Activated naive CD8-positive, alpha-beta T cell treated with anti-CD3 and anti-CD28 coated beads for 36 hours (primary cell): ENCODE measurements around the gene PRR33. TPM values are rescaled to one million over a fixed set of nuclear protein-coding genes. Genes with fewer than 3 reads are reported as not detected.
"Not testable (repeated sequence)": the region's sequence is repeated elsewhere in the genome, so short reads cannot be mapped to it uniquely, and the experiment has no call there.

Source experiments
- DNase-seq: peaks from one replicate; pipeline ENCODE4 v3.0.0; 2021
- H3K27ac Mint-ChIP-seq: one replicate; pipeline ENCODE4 v1.8.0; 2022; ENCODE audit warnings: mild to moderate bottlenecking, moderate library complexity, mixed read lengths
- H3K27me3 Mint-ChIP-seq: one replicate; pipeline ENCODE4 v1.8.0; 2022; ENCODE audit warnings: mild to moderate bottlenecking, mixed read lengths
- H3K36me3 Mint-ChIP-seq: one replicate; pipeline ENCODE4 v1.8.0; 2021; ENCODE audit warnings: mild to moderate bottlenecking, mixed read lengths
- H3K4me1 Mint-ChIP-seq: one replicate; pipeline ENCODE4 v1.8.0; 2021; ENCODE audit warnings: mixed read lengths
- H3K4me3 Mint-ChIP-seq: one replicate; pipeline ENCODE4 v1.8.0; 2022; ENCODE audit warnings: mild to moderate bottlenecking, moderate library complexity, mixed read lengths
- H3K9me3 Mint-ChIP-seq: one replicate; pipeline ENCODE4 v1.8.0; 2022; ENCODE audit warnings: mixed read lengths
- total RNA-seq, 2 experiments: library from RNA; stranded (reverse); gene quantifications; one replicate each; pipeline ENCODE4 v1.2.3, GENCODE V29; 2021

Gene PRR33
- under 1 TPM; 0.20 to 0.31 TPM for total RNA-seq

GRCh38 chr11:1891831-1892115 lies at the start of gene PRR33:
Gene PRR33 (minus strand): TSS chr11:1891895. CDS start chr11:1890584, 1,311 bp downstream.
- H3K9me3 Mint-ChIP-seq: no peaks in the 10 kb centered on the region
- H3K27me3 Mint-ChIP-seq: peaks cover 2% of the 10 kb centered on the region
- H3K36me3 Mint-ChIP-seq: peaks cover 21% of the 10 kb centered on the region
- DNase-seq: no peak
- peak within 1 kb of the TSS; percentile 81 for H3K4me3 Mint-ChIP-seq
- H3K4me1 Mint-ChIP-seq: peaks cover 22% of the 10 kb centered on the region
- H3K27ac Mint-ChIP-seq: peak within 1 kb of the TSS; percentile 82

- H3K36me3 Mint-ChIP-seq, H3K27me3 Mint-ChIP-seq, H3K27ac Mint-ChIP-seq, DNase-seq, H3K4me1 Mint-ChIP-seq, H3K9me3 Mint-ChIP-seq, H3K4me3 Mint-ChIP-seq: not testable (repeated sequence)
These were observed 48.1 kb upstream of the PRR33 start for GRCh38 chr11:1939788-1940187.

GRCh38 chr11:1939006-1939625 lies 47.4 kb upstream of the PRR33 start:
- H3K4me3 Mint-ChIP-seq: no peak overlapping the region
- peaks cover 5% of the 10 kb centered on the region for H3K4me1 Mint-ChIP-seq
- peak; percentile 41 for DNase-seq
- H3K36me3 Mint-ChIP-seq: no peaks in the 10 kb centered on the region
- H3K27me3 Mint-ChIP-seq: no peaks in the 10 kb centered on the region
- no peaks in the 10 kb centered on the region for H3K9me3 Mint-ChIP-seq
- no peak overlapping the region for H3K27ac Mint-ChIP-seq

GRCh38 chr11:1938343-1939005 lies 46.8 kb upstream of the PRR33 start:
- no peak for DNase-seq
- Mint-ChIP-seq H3K4me3 (no peak overlapping the region), H3K4me1 (peaks cover 5% of the 10 kb centered on the region)

GRCh38 chr11:1937616-1938342 lies 46.1 kb upstream of the PRR33 start:
- Mint-ChIP-seq H3K4me3 (no peak overlapping the region), H3K27me3 (no peaks in the 10 kb centered on the region), H3K27ac (no peak overlapping the region), H3K4me1 (peaks cover 5% of the 10 kb centered on the region), H3K36me3 (no peaks in the 10 kb centered on the region), H3K9me3 (no peaks in the 10 kb centered on the region)
- DNase-seq: no peak

More at GRCh38 chr11:1938343-1939005, 46.8 kb upstream of the PRR33 start:
- Mint-ChIP-seq H3K9me3 (no peaks in the 10 kb centered on the region), H3K27me3 (no peaks in the 10 kb centered on the region), H3K36me3 (no peaks in the 10 kb centered on the region), H3K27ac (no peak overlapping the region)

GRCh38 chr11:1936781-1937615 lies 45.3 kb upstream of the PRR33 start:
- peaks cover 5% of the 10 kb centered on the region for H3K4me1 Mint-ChIP-seq
- no peaks in the 10 kb centered on the region for H3K36me3 Mint-ChIP-seq
- H3K27ac Mint-ChIP-seq: no peak overlapping the region
- no peak for DNase-seq
- H3K9me3 Mint-ChIP-seq: no peaks in the 10 kb centered on the region
- no peaks in the 10 kb centered on the region for H3K27me3 Mint-ChIP-seq
- no peak overlapping the region for H3K4me3 Mint-ChIP-seq

- Mint-ChIP-seq H3K27ac (no peak overlapping the region), H3K36me3 (no peaks in the 10 kb centered on the region), H3K9me3 (no peaks in the 10 kb centered on the region), H3K4me1 (peaks cover 5% of the 10 kb centered on the region), H3K27me3 (no peaks in the 10 kb centered on the region), H3K4me3 (no peak overlapping the region)
- DNase-seq: no peak
These were observed 44.5 kb upstream of the PRR33 start for GRCh38 chr11:1936072-1936780.

- Mint-ChIP-seq H3K4me1 (peaks cover 8% of the 10 kb centered on the region), H3K4me3 (no peak overlapping the region), H3K27me3 (no peaks in the 10 kb centered on the region), H3K36me3 (no peaks in the 10 kb centered on the region), H3K27ac (no peak overlapping the region), H3K9me3 (no peaks in the 10 kb centered on the region)
- DNase-seq: no peak
These were observed 43.7 kb upstream of the PRR33 start for GRCh38 chr11:1935156-1936071.

GRCh38 chr11:1934335-1935155 lies 42.9 kb upstream of the PRR33 start:
- H3K27me3 Mint-ChIP-seq: no peaks in the 10 kb centered on the region
- no peak for DNase-seq
- no peak overlapping the region for H3K4me3 Mint-ChIP-seq
- H3K36me3 Mint-ChIP-seq: no peaks in the 10 kb centered on the region
- H3K4me1 Mint-ChIP-seq: peaks cover 11% of the 10 kb centered on the region
- H3K9me3 Mint-ChIP-seq: no peaks in the 10 kb centered on the region
- no peak overlapping the region for H3K27ac Mint-ChIP-seq

- no peaks in the 10 kb centered on the region for H3K27me3 Mint-ChIP-seq
- no peak overlapping the region for H3K4me3 Mint-ChIP-seq
- DNase-seq: no peak
- no peaks in the 10 kb centered on the region for H3K36me3 Mint-ChIP-seq
- H3K9me3 Mint-ChIP-seq: no peaks in the 10 kb centered on the region
- H3K4me1 Mint-ChIP-seq: peaks cover 6% of the 10 kb centered on the region
- H3K27ac Mint-ChIP-seq: no peak overlapping the region
These were observed 42.0 kb upstream of the PRR33 start for GRCh38 chr11:1933416-1934334.

- Mint-ChIP-seq H3K9me3 (no peaks in the 10 kb centered on the region), H3K36me3 (no peaks in the 10 kb centered on the region), H3K27me3 (no peaks in the 10 kb centered on the region), H3K4me3 (no peak overlapping the region), H3K4me1 (peaks cover 6% of the 10 kb centered on the region), H3K27ac (no peak overlapping the region)
- DNase-seq: no peak
These were observed 41.0 kb upstream of the PRR33 start for GRCh38 chr11:1932681-1933080.

GRCh38 chr11:1932105-1932480 lies 40.4 kb upstream of the PRR33 start:
- no peaks in the 10 kb centered on the region for H3K9me3 Mint-ChIP-seq
- H3K4me1 Mint-ChIP-seq: peaks cover 6% of the 10 kb centered on the region
- H3K27me3 Mint-ChIP-seq: no peaks in the 10 kb centered on the region
- DNase-seq: no peak
- no peak overlapping the region for H3K27ac Mint-ChIP-seq
- H3K4me3 Mint-ChIP-seq: no peak overlapping the region
- no peaks in the 10 kb centered on the region for H3K36me3 Mint-ChIP-seq
